SHP77 treated with DMSO at 0.1 percent for 48 hours (cell line): Measurements from ENCODE around the gene MAP9.
"Not testable (repeated sequence)": the region's sequence is repeated elsewhere in the genome, so short reads cannot be mapped to it uniquely, and the experiment has no call there.

Source experiments
- DNase-seq: peaks from one replicate; lab custom pipeline; 2025; lab: John Stamatoyannopoulos, UW

Gene MAP9

DNA sequence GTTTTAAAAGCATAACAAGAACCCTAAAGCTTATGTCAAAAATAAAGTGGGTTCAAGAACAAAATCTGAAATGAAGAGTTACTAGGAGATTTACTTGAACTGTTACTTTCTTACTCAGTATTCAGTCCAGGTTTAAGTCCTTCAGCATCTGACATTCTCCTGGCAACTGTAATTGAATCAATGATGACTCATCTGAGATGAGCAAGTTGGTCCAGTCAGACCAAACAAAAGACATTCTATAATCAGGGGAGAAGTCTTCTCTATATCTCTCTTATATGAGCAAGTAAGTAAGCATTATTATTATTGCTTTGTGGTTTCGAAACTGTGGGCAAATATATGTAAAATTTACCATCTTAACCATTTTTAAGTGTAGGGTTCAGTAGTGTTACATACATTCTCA, 34.6 kb downstream of the MAP9 start:
- DNase-seq = no peak

DNA sequence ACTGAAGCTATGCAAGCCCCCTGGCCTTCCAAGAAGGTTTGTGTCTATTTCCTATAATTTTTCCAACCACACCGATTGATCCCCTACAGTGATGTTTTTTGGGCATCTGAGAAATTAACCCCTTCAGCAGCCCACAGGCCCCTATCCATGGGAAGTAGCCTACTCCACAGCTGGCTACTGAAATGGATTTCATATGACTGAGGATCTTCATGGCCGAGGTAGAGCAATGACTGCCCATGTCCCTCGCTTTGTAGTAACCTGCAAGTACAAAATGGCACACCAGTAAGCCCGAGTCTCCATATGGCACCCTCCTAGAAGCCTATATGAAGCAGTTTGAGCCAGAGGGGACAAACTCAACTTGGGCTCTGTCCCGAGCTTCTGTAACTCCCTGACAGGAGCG, 36.8 kb downstream of the MAP9 start:
- no peak for DNase-seq

DNA sequence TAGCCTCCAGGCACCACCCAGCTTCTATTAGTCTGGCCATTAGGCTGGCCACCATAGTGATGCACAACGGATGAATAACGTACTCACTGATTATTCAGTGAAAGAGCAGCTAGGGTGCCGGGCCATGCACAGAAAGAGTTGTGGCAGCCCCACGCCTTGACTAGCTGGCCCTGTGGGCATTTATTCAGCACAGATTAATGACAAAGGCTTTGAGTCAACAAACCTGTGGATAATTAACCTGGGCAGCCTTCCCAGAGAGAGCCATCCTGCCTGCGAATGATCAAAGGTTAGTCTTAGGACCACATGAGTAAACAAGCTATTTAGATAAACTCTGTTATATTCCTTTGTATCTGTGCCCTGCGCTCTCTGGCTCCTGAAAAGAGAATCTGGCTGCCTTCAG, 37.2 kb downstream of the MAP9 start:
- no peak for DNase-seq

DNA sequence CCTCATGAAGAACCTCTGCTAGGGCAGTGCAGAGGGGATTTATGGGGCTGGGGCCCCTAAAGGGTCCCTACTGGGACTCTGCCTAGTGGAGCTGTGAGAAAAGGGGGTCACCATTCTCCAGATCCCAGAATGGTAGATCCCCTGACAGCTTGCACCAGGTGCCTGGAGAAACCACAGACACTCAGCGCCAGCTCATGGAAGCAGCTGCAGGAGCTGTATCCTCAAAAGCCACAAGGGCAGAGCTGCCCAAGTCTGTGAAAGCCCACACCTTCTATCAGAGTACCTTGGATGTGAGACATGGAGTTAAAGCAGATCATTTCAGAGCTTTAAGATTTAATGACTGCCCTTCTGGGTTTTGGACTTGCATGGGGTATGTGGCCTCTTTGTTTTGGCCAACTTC, 38.6 kb downstream of the MAP9 start:
- no peak for DNase-seq

DNA sequence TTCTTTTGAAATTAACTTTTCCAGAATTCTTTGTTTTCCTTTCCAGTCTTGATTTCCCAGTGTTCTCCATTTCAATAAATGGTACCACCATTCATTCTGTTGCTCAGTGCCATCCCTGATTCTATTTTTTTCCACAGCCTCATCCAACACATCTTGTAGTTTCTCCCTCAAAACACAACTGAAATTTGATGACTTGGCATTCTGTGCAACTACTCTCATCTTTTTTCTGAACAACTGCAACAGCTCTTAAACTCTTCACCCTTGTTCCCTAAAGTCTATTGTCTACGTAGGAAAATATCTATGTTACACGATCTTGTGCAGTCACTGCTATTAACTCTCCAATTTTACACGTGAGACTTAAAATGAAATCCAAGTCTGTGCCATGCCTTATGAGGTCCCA, 40.5 kb downstream of the MAP9 start:
- no peak for DNase-seq

DNA sequence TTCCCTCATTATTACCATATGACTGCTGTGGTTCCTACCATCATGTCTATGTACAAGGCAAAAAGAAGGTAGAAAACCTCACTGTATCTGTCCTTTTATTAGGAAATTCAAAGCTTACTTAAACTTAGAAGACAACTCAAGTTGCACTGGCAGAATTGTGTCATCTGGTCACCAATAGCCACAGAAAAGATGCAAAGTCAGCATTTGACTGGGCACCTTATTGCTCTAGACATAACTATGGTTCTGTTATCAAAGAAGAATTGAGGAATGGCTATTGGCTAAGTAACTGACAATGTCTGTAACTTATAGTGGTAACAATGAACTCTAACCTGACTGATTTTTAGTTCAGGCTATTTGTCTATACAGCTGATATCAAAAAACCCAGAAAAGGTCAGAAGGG, 45.3 kb downstream of the MAP9 start:
- DNase-seq = no peak

DNA sequence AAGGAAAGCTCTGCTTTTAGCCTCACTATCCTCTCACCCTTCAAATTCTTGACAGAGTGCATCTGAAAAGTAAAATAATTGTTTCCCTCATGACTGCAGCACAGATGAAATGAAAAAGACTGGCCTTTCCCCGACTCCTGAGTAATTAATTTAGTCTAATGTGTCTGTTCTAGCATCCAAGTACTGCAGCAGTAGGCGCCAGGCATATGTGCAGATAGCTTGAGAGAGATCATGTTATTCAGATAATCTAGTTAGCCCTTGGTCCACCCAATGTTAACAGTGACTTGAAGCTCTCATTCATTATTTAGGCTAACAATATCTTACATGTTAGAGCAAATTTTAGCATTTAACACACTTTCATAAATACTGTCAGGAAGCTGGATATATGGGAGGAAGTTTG, 54.0 kb downstream of the MAP9 start:
- no peak for DNase-seq

DNA sequence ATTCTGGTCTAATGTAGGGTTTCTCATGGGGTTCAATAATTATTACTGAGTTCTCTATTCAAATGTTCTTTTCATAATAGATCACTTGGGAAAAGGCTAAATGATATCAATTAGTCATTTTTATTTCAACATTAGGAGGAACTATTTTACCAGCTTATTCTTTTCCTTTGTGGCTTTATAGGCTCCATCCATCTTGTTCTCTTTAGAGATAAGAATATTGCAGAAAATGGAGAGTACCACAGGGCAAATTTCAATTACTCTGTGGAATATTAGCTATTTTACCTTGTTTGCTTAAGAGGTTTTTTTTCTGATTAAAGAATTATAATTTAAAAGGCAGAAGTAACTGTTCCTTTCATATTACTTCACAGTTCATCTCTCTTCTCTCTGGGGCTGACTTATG, 55.8 kb downstream of the MAP9 start:
- no peak for DNase-seq

DNA sequence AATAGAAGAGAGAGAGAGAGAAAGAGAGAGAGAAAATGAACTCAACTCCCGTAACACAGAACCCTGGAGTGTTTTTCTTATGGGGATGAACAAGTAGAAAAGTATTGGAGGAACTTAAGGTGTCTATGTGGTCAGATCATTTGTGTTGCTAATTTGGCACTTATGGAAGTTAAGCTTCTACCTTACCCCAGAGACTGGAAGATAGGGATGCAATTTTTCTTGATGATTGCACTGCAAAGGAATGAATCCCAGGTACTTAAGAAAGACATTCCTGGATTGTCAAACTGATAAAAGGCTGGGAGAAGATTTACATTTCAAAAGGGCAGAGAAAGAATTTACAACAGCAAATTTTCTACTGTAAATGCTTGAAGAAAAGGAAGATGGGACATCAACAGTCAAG, 57.2 kb downstream of the MAP9 start:
- DNase-seq = no peak

DNA sequence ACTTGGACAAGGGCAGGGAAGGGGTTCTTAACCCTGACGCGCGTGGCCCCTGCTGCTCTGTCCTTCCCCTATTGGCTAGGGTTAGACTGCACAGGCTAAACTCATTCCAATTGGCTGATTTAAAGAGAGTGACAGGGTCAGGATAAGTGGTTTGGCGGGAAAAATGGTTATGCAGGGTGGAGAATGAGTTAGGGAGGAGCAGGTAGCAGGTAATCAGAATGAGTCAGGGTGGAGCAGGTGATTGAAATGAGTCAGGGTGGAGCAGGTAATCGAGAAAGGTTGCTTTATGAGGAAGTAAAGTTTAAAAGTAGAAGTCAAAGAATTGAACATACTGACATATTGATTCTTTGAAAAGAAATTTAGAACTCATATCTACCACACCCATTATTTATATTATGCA, 64.7 kb downstream of the MAP9 start:
- not testable (repeated sequence) for DNase-seq

DNA sequence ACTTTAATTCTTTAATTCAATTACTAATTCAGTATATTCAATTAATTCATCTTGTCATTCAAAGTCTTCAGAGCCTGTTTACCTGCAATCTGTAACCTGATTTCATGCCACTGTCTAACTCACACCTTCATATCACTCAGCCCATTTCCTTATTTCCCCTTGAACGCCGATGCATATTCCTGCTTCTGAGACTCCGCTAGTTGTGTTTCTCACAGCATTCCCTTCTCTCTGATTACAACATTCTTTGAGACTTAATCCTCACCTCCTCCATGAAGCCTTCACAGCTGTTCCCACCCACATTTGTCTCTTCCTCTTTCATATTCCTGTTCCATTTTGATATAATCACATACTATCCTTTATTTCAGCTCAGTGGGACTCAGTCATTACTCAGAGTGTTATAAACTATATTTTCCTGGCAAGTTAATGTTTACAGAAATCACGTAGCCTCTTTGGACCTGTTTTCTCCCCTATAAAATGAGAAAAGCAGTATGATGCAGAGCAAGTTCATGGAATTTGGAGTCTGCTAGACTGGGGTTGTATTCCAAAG, 69.0 kb downstream of the MAP9 start:
- no peak for DNase-seq

DNA sequence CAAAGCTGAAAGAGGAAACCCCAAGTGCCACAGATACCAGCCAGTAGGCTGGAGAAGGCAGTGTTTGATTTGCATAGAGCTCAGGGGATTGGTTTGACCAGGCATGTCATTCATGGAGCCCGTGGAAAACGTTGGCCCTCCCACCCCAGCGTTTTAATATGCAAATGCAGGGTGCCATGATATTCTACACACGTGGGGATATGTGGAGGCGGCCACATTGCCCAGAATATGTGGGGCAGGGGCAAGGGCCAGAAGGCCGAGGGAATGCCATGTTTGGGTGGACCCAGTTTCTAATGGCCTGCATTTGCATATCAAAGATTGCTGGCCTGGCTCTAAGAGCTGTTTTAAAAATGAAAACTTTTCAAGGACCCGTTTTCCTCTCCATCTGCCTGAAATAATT, 71.1 kb downstream of the MAP9 start:
- DNase-seq = no peak

DNA sequence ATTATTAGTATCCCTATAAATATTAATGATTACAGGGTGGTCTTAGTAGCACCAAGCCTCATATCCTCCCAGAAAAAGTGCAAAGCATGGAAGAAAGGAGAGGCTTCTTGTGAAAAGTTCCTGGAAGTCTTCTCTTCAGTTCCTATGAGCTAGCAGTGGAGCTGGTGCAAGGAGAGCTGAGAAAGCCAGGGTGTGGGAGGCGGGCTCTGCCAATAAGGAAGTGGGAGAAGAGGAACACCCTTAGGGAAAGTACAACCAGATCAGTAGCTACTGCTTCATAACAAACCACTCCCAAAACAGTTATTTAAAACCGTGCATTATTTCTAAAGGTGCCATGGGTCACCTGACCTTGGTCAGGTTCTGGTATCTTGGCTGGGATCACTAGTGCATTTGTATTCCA, 72.4 kb downstream of the MAP9 start:
- no peak for DNase-seq

DNA sequence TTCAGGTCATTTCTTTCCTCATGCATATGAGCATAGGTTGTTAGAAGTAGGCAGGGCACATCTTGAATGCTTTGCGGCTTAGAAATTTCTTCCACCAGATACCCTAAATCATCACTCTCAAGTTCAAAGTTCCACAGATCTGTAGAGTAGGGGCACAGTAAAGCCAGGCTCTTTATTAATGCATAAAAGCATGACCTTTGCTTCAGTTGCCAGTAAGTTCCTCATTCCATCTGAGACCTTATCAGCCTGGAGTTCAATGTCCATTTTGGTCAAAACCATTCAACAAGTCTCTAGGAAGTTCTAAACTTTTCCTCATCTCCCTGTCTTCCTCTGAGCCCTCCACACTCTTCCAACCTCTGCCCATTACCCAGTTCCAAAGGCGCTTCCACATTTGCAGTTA, 77.7 kb downstream of the MAP9 start:
- no peak for DNase-seq
